ENCODE measurements around the gene ZNF212.
"Not testable (repeated sequence)": the region's sequence is repeated elsewhere in the genome, so short reads cannot be mapped to it uniquely, and the experiment has no call there.

Gene ZNF212

GRCh38 chr7:149267733-149268132 is 28.3 kb downstream of the ZNF212 start (continued):
- TF ChIP-seq ATF2 (tag by site-specific recombination; IDR thresholded peaks at IDR 0.05; ENCODE audit: low read depth) = no peak
- TF ChIP-seq ZSCAN18 (tag by site-specific recombination; IDR thresholded peaks at IDR 0.05) = no peak
- TF ChIP-seq INSM2 (tag by site-specific recombination; IDR thresholded peaks at IDR 0.05) = no peak
- no peak for TF ChIP-seq ZNF707 (tag by site-specific recombination; IDR thresholded peaks at IDR 0.05)
- no peak for TF ChIP-seq ZNF354C (tag by site-specific recombination; IDR thresholded peaks at IDR 0.05; ENCODE audit: borderline replicate concordance, low read depth)
- TF ChIP-seq ZNF302 (tag by site-specific recombination; IDR thresholded peaks at IDR 0.05; ENCODE audit: low read depth) = no peak
- TF ChIP-seq, protein P1, sequence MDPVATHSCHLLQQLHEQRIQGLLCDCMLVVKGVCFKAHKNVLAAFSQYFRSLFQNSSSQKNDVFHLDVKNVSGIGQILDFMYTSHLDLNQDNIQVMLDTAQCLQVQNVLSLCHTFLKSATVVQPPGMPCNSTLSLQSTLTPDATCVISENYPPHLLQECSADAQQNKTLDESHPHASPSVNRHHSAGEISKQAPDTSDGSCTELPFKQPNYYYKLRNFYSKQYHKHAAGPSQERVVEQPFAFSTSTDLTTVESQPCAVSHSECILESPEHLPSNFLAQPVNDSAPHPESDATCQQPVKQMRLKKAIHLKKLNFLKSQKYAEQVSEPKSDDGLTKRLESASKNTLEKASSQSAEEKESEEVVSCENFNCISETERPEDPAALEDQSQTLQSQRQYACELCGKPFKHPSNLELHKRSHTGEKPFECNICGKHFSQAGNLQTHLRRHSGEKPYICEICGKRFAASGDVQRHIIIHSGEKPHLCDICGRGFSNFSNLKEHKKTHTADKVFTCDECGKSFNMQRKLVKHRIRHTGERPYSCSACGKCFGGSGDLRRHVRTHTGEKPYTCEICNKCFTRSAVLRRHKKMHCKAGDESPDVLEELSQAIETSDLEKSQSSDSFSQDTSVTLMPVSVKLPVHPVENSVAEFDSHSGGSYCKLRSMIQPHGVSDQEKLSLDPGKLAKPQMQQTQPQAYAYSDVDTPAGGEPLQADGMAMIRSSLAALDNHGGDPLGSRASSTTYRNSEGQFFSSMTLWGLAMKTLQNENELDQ (tag by site-specific recombination; IDR thresholded peaks at IDR 0.05; ENCODE audit: low read depth) = no peak

DNA sequence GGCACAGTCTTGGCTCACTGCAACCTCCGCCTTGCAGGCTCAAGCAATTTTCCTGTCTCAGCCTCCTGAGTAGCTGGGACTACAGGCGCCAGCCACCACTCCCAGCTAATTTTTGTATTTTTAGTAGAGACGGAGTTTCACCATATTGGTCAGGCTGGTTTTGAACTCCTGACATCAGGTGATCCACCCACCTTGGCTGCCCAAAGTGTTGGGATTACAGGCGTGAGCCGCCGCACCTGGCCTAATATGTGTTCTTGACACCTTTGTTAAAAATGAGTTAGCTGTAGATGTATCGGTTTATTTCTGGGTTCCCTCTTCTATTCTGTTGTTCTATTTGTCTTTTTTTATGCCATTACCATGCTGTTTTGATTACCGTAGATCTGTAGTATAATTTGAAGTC is 35.0 kb downstream of the ZNF212 start:
- CTCF ChIA-PET = interaction anchor here (1.0 kb wide), 1 partner anchor 12 kb away, joined by 3 read pairs; the partner anchor contains the start of gene ZNF783
- H3K36me3 ChIP-seq (ENCODE audit: control insufficient read depth in 2 of 2, insufficient read depth in 1 of 2, low read length in 2 of 2) = peaks cover 9 to 52% of the 10 kb centered on the region in 2 experiments; a peak in 2 of 3 replicates
- H3K4me1 ChIP-seq (ENCODE audit: control insufficient read depth, insufficient read depth, low read length); H3K4me3 ChIP-seq (ENCODE audit: low read depth, low read length); H3K27ac ChIP-seq (ENCODE audit: extremely low read depth, low read depth, low read length); H3K9me3 ChIP-seq (ENCODE audit: control insufficient read depth, insufficient read depth, low read depth, low read length); POLR2A ChIA-PET: not testable (repeated sequence)

DNA sequence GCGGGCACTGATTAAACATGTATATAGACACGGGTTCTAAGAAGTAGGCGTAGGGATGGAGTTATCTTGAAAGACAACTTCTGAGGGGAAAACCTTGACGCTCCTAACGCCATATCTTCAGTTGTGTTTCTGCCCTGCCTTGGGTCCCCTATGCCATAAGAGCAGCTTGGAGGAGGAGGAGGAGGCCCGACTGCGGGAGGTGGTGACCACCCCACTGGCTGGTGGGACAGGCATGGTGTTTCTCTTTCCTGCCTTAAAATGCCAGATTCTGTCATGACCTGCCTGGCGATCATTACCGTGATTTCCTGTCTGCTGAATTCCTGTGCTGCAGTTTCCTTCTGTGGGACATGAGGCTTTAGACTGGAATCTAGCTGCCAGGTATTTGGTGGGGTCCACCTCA is 38.4 kb downstream of the ZNF212 start:
- Histone ChIP-seq H3K36me3 (ENCODE audit: control insufficient read depth in 2 of 2, insufficient read depth in 1 of 2, low read length in 2 of 2) (peaks cover 9 to 55% of the 10 kb centered on the region in 2 experiments; a peak in 2 of 3 replicates), H3K9me3 (ENCODE audit: control insufficient read depth, insufficient read depth, low read depth, low read length) (no peaks in the 10 kb centered on the region), H3K4me1 (ENCODE audit: control insufficient read depth, insufficient read depth, low read length) (no peaks in the 10 kb centered on the region), H3K4me3 (ENCODE audit: low read depth, low read length) (no peak overlapping the region), H3K27ac (ENCODE audit: extremely low read depth, low read depth, low read length) (no peak overlapping the region)
- POLR2A ChIA-PET = no interaction called here
- TF ChIP-seq PBX3 (CRISPR knock-in tag; IDR thresholded peaks at IDR 0.05) (no peak), ZNF521 (tag by site-specific recombination; IDR thresholded peaks at IDR 0.05) (no peak), ZNF830 (tag by site-specific recombination; IDR thresholded peaks at IDR 0.05; ENCODE audit: low read depth) (no peak)
- CTCF ChIA-PET = interaction anchor here (0.6 kb wide), 1 partner anchor 124 kb away, joined by 3 read pairs; no protein-coding TSS in a partner anchor

- Histone ChIP-seq H3K9me3 (ENCODE audit: control insufficient read depth, insufficient read depth, low read depth, low read length) (no peaks in the 10 kb centered on the region), H3K27ac (ENCODE audit: extremely low read depth, low read depth, low read length) (no peak overlapping the region), H3K4me1 (ENCODE audit: control insufficient read depth, insufficient read depth, low read length) (no peaks in the 10 kb centered on the region), H3K4me3 (ENCODE audit: low read depth, low read length) (no peak overlapping the region), H3K36me3 (ENCODE audit: control insufficient read depth in 2 of 2, insufficient read depth in 1 of 2, low read length in 2 of 2) (peaks cover 9 to 51% of the 10 kb centered on the region in 2 experiments; a peak in 2 of 3 replicates)
- CTCF ChIA-PET = interaction anchor here (0.6 kb wide), 1 partner anchor 124 kb away, joined by 3 read pairs; no protein-coding TSS in a partner anchor
- POLR2A ChIA-PET = no interaction called here
- TF ChIP-seq, protein P2, sequence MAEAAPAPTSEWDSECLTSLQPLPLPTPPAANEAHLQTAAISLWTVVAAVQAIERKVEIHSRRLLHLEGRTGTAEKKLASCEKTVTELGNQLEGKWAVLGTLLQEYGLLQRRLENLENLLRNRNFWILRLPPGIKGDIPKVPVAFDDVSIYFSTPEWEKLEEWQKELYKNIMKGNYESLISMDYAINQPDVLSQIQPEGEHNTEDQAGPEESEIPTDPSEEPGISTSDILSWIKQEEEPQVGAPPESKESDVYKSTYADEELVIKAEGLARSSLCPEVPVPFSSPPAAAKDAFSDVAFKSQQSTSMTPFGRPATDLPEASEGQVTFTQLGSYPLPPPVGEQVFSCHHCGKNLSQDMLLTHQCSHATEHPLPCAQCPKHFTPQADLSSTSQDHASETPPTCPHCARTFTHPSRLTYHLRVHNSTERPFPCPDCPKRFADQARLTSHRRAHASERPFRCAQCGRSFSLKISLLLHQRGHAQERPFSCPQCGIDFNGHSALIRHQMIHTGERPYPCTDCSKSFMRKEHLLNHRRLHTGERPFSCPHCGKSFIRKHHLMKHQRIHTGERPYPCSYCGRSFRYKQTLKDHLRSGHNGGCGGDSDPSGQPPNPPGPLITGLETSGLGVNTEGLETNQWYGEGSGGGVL (tag by site-specific recombination; IDR thresholded peaks at IDR 0.05) = no peak
- TF ChIP-seq ZNF350 (tag by site-specific recombination; IDR thresholded peaks at IDR 0.05) (no peak), ZNF155 (tag by site-specific recombination; IDR thresholded peaks at IDR 0.05) (no peak), ZNF223 (tag by site-specific recombination; IDR thresholded peaks at IDR 0.05) (no peak), ELK4 (IDR thresholded peaks at IDR 0.05; ENCODE audit: borderline replicate concordance, low read depth, low read length) (no peak), RBAK (tag by site-specific recombination; IDR thresholded peaks at IDR 0.05) (no peak), ZNF571 (tag by site-specific recombination; IDR thresholded peaks at IDR 0.05) (no peak), KLF7 (tag by site-specific recombination; IDR thresholded peaks at IDR 0.05; ENCODE audit: borderline replicate concordance) (no peak)
Observed at GRCh38 chr7:149278396-149278795, 38.9 kb downstream of the ZNF212 start.

Data from HEK293 (cell line).